A549 (cell line): ENCODE data around the gene GRIK5. TPM values are rescaled to one million over a fixed set of nuclear protein-coding genes. Genes with fewer than 3 reads are reported as not detected.
A peak's percentile ranks its signal among the peaks of the same experiment; 100 is the strongest.

Source experiments
- ATAC-seq, 2 experiments: fragments of 200-7000 bp in 1 of 2; fragments of >200 bp in 1 of 2; cut with Nextera tagmentation in 1 of 2; cut with Tn5 transposase in 1 of 2; 3 replicates each; pipeline versions ENCODE4 v1.8.0 to v1.9.1; 2018 to 2020; ENCODE audit warnings: mild to moderate bottlenecking in 1 of 2, moderate library complexity in 1 of 2
- CTCF ChIA-PET: fragments of 300-600 bp; sonication (Branson Sonifier 250); formaldehyde crosslinking; extraction: SDS; loops from one replicate; lab custom pipeline; 2021; ENCODE audit warnings: antibody characterized with exemption, inconsistent platforms; lab: Yijun Ruan, JAX
- POLR2A ChIA-PET: fragments of 350-600 bp; formaldehyde crosslinking; extraction: SDS; loops from one replicate; lab custom pipeline; 2021; ENCODE audit warnings: antibody characterized with exemption, inconsistent platforms; lab: Yijun Ruan, JAX
- DNase-seq, 2 experiments: peaks; one replicate each; pipeline versions ENCODE4 v3.0.0 to v3.0.0-alpha.2; 2011 to 2016; ENCODE audit warnings: low read depth in 1 of 2, low spot score in 1 of 2
- FAIRE-seq: peaks from 2 replicates; lab custom pipeline; 2011; peaks lifted over from hg19 to GRCh38; lab: Jason Lieb, UNC
- H3K27ac ChIP-seq, 2 experiments: fragments of >200 bp; sonication (Bioruptor Twin); formaldehyde crosslinking; 3 replicates each; pipeline ENCODE4 v1.5.1; 2016 to 2017
- H3K4me1 ChIP-seq: fragments of >200 bp; sonication (Bioruptor Twin); formaldehyde crosslinking; 3 replicates; pipeline ENCODE4 v1.6.1; 2016
- H3K4me2 ChIP-seq: fragments of >200 bp; sonication (Bioruptor Twin); formaldehyde crosslinking; 3 replicates; pipeline ENCODE4 v1.6.1; 2016
- H3K4me3 ChIP-seq: fragments of >200 bp; sonication (Bioruptor Twin); formaldehyde crosslinking; 3 replicates; pipeline ENCODE4 v1.5.1; 2016
- H3K9me3 ChIP-seq: fragments of >200 bp; sonication (Bioruptor Twin); formaldehyde crosslinking; 3 replicates; pipeline ENCODE4 v1.6.1; 2016
- EHMT2 ChIP-seq: fragments of 200-600 bp; sonication (generic); IDR thresholded peaks from 2 replicates; pipeline ENCODE4 v1.6.1; 2016; ENCODE audit warnings: antibody characterized with exemption, low read depth, mild to moderate bottlenecking, moderate library complexity
- ESRRA ChIP-seq: fragments of 150-350 bp; IDR thresholded peaks from 2 replicates; pipeline ENCODE4 v1.6.1; 2014; ENCODE audit warnings: mild to moderate bottlenecking, low read length, borderline replicate concordance
- FOSB ChIP-seq: fragments of 250-450 bp; sonication (Bioruptor Pico); IDR thresholded peaks from 2 replicates; pipeline ENCODE4 v1.5.0; 2020; ENCODE audit warnings: mild to moderate bottlenecking, moderate library complexity
- FOSL2 ChIP-seq, 2 experiments: fragments of 450-650 bp in 1 of 2; fragments of >200 bp in 1 of 2; sonication (Bioruptor Twin) in 1 of 2; formaldehyde crosslinking; IDR thresholded peaks; 2 replicates each; pipeline versions ENCODE4 v1.5.0 to v1.6.1; 2016 to 2020; ENCODE audit warnings: mild to moderate bottlenecking in 1 of 2, moderate library complexity in 1 of 2
- GATA3 ChIP-seq: IDR thresholded peaks from 2 replicates; pipeline ENCODE4 v1.6.1; 2012; ENCODE audit warnings: borderline replicate concordance
- KDM1A ChIP-seq: fragments of 200-600 bp; sonication (generic); IDR thresholded peaks from 2 replicates; pipeline ENCODE4 v1.6.1; 2016; ENCODE audit warnings: low read depth, mild to moderate bottlenecking
- MAZ ChIP-seq: fragments of 150-350 bp; IDR thresholded peaks from 2 replicates; pipeline ENCODE4 v1.6.1; 2014; ENCODE audit warnings: antibody characterized with exemption, low read depth, low read length, borderline replicate concordance
- NPAS2 ChIP-seq: fragments of 250-450 bp; sonication (Bioruptor Pico); IDR thresholded peaks from 2 replicates; pipeline ENCODE4 v1.8.0; 2022; ENCODE audit warnings: mild to moderate bottlenecking, moderate library complexity, borderline replicate concordance
- PHF8 ChIP-seq: fragments of 200-600 bp; sonication (generic); IDR thresholded peaks from 2 replicates; pipeline ENCODE4 v1.6.1; 2016; ENCODE audit warnings: low read depth, mild to moderate bottlenecking, antibody characterized with exemption, moderate library complexity, borderline replicate concordance
- POLR2AphosphoS2 ChIP-seq: conservative IDR thresholded peaks from 2 replicates; pipeline ENCODE4 v1.6.1; 2012; ENCODE audit warnings: low read length, improper control_type of control experiment, inconsistent platforms
- RCOR1 ChIP-seq: fragments of 150-350 bp; IDR thresholded peaks from 2 replicates; pipeline ENCODE4 v1.6.1; 2014; ENCODE audit warnings: antibody characterized with exemption, low read length, low read depth
- SMC3 ChIP-seq: fragments of >200 bp; sonication (Bioruptor Twin); formaldehyde crosslinking; IDR thresholded peaks from 3 replicates; pipeline ENCODE4 v1.6.1; 2018; ENCODE audit warnings: inconsistent platforms
- SREBF2 ChIP-seq: fragments of 450-650 bp; IDR thresholded peaks from 2 replicates; pipeline ENCODE4 v1.6.1; 2014; ENCODE audit warnings: mild to moderate bottlenecking, moderate library complexity
- TP53 ChIP-seq: fragments of 250-450 bp; sonication (Bioruptor Pico); IDR thresholded peaks from 2 replicates; pipeline ENCODE4 v1.5.0; 2021; ENCODE audit warnings: mild to moderate bottlenecking, moderate library complexity
- ZC3H11A ChIP-seq: fragments of 450-650 bp; IDR thresholded peaks from 2 replicates; pipeline ENCODE4 v1.6.1; 2014; ENCODE audit warnings: antibody characterized with exemption, mild to moderate bottlenecking
- ZSCAN20 ChIP-seq: fragments of 250-450 bp; sonication (Bioruptor Pico); IDR thresholded peaks from 2 replicates; pipeline ENCODE4 v1.8.0; 2022; ENCODE audit warnings: mild to moderate bottlenecking, moderate library complexity
- WGBS: methylation state at CpG from one replicate; pipeline ENCODE4 v1.1.6; 2017; ENCODE audit errors: missing lambda C conversion rate; 5-methylcytosine and 5-hydroxymethylcytosine counted together
- polyA plus RNA-seq, 4 experiments: library from polyadenylated mRNA; depleted of rRNA in 3 of 4; stranded (reverse); fragments of >200 nt; fragmentation: RNase III in 1 of 4; extraction: RNeasy Plus Mini Kit Qiagen cat#74134 plus additional on column Dnase treatment in 1 of 4; gene quantifications; 2 replicates in 3 of 4; 3 replicates in 1 of 4; pipeline ENCODE4 v1.2.3, GENCODE V29; 2011 to 2017
- TF ChIP-seq, protein P1 (sequence below): fragments of 250-450 bp; sonication (Bioruptor Pico); IDR thresholded peaks from 2 replicates; pipeline ENCODE4 v1.5.0; 2020; ENCODE audit warnings: low read depth, mild to moderate bottlenecking, moderate library complexity
- TF ChIP-seq, protein P2 (sequence below): fragments of 200-600 bp; sonication (generic); IDR thresholded peaks from 2 replicates; pipeline ENCODE4 v1.6.1; 2016; ENCODE audit warnings: antibody characterized with exemption, mild to moderate bottlenecking, moderate library complexity

GRIK5 gene
- polyA plus RNA-seq, 2 of the 4 experiments (the other 2 are of a cell fraction): 0.22 to 0.54 TPM

DNA sequence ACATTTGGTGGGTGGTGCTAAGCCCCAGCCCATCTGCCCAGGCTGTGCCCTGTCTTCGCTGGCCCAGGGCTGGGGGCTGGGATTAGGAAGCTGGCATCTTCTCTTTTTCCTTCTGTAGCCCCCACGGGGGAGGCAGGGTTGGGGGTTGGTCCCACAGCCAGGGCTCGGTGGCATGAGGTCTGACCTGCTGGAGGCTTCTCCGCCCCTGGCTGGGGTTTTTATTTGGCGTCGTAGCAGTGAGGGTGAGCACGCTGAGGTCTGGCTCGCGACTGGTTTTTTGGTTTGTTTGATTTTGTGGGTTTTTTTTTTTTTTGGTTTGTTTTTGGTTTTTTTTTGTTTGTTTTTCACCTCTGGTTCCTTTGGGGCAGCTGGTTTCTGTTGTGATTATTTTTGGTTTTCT, 20.7 kb upstream of the GRIK5 start:
- FAIRE-seq (no peak), ATAC-seq (no peak), DNase-seq (no peak)
- POLR2A ChIA-PET: interaction anchor here (1.4 kb wide), 1 partner anchor 15 kb away, joined by 5 read pairs; the partner anchor contains the start of gene ZNF574
- WGBS: 57% methylated on average over 9 of the region's 9 CpGs
- Histone ChIP-seq H3K4me3 (no peak overlapping the region), H3K4me1 (peaks cover 24% of the 10 kb centered on the region), H3K27ac (no peak overlapping the region), H3K9me3 (no peaks in the 10 kb centered on the region), H3K4me2 (no peak overlapping the region)
- CTCF ChIA-PET: interaction anchor here (0.6 to 19.3 kb wide), 4 partner anchors 20 to 296 kb away, joined by 3 to 386 read pairs (median 3); no protein-coding TSS in a partner anchor
- TF ChIP-seq ZC3H11A (no peak), EHMT2 (no peak), RCOR1 (no peak), GATA3 (no peak), MAZ (no peak), FOSB (CRISPR knock-in tag) (no peak), ZSCAN20 (CRISPR knock-in tag) (no peak), PHF8 (no peak), KDM1A (no peak), ESRRA (no peak), POLR2AphosphoS2 (no peak), SREBF2 (no peak)
- TF ChIP-seq, protein P1, sequence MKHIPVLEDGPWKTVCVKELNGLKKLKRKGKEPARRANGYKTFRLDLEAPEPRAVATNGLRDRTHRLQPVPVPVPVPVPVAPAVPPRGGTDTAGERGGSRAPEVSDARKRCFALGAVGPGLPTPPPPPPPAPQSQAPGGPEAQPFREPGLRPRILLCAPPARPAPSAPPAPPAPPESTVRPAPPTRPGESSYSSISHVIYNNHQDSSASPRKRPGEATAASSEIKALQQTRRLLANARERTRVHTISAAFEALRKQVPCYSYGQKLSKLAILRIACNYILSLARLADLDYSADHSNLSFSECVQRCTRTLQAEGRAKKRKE: no peak

DNA sequence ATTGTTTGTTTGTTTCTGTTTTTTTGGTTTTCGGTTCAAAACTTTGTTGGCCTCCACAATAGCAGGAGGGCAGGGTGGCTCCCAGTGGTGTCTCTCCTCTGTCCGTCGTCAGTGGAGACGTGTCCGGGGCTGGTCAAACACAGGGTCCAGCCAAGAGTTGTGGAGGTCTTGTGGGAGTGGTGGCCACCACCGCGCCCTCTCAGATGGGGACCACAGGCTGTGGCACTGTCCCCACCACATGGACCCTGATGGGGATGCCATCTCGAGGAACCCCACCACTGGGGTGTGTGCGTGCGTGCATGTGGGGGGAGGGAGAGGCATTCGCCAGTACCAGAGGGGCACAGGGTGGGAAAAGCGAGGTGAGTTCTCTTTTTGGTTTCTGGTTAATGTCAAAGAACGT, 19.8 kb upstream of the GRIK5 start:
- FAIRE-seq (no peak), DNase-seq (no peak), ATAC-seq (no peak)
- peaks cover 24% of the 10 kb centered on the region for H3K4me1 ChIP-seq
- TF ChIP-seq FOSL2 (IDR thresholded peaks at IDR 0.05) (no peak), FOSL2 (CRISPR knock-in tag; IDR thresholded peaks at IDR 0.05) (no peak), NPAS2 (no peak), TP53 (CRISPR knock-in tag) (no peak)
- TF ChIP-seq, protein P2, sequence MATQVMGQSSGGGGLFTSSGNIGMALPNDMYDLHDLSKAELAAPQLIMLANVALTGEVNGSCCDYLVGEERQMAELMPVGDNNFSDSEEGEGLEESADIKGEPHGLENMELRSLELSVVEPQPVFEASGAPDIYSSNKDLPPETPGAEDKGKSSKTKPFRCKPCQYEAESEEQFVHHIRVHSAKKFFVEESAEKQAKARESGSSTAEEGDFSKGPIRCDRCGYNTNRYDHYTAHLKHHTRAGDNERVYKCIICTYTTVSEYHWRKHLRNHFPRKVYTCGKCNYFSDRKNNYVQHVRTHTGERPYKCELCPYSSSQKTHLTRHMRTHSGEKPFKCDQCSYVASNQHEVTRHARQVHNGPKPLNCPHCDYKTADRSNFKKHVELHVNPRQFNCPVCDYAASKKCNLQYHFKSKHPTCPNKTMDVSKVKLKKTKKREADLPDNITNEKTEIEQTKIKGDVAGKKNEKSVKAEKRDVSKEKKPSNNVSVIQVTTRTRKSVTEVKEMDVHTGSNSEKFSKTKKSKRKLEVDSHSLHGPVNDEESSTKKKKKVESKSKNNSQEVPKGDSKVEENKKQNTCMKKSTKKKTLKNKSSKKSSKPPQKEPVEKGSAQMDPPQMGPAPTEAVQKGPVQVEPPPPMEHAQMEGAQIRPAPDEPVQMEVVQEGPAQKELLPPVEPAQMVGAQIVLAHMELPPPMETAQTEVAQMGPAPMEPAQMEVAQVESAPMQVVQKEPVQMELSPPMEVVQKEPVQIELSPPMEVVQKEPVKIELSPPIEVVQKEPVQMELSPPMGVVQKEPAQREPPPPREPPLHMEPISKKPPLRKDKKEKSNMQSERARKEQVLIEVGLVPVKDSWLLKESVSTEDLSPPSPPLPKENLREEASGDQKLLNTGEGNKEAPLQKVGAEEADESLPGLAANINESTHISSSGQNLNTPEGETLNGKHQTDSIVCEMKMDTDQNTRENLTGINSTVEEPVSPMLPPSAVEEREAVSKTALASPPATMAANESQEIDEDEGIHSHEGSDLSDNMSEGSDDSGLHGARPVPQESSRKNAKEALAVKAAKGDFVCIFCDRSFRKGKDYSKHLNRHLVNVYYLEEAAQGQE: no peak
- no peak overlapping the region for H3K4me3 ChIP-seq
- 93% methylated on average over 13 of the region's 13 CpGs for WGBS
- CTCF ChIA-PET: interaction anchor here (0.9 to 19.3 kb wide), 4 partner anchors 10 to 295 kb away, joined by 3 to 386 read pairs (median 4); no protein-coding TSS in a partner anchor
- H3K4me2 ChIP-seq: no peak overlapping the region
- H3K27ac ChIP-seq: no peak overlapping the region
- H3K9me3 ChIP-seq: no peaks in the 10 kb centered on the region
- POLR2A ChIA-PET: interaction anchor here (1.4 kb wide), 1 partner anchor 14 kb away, joined by 5 read pairs; the partner anchor contains the start of gene ZNF574

DNA sequence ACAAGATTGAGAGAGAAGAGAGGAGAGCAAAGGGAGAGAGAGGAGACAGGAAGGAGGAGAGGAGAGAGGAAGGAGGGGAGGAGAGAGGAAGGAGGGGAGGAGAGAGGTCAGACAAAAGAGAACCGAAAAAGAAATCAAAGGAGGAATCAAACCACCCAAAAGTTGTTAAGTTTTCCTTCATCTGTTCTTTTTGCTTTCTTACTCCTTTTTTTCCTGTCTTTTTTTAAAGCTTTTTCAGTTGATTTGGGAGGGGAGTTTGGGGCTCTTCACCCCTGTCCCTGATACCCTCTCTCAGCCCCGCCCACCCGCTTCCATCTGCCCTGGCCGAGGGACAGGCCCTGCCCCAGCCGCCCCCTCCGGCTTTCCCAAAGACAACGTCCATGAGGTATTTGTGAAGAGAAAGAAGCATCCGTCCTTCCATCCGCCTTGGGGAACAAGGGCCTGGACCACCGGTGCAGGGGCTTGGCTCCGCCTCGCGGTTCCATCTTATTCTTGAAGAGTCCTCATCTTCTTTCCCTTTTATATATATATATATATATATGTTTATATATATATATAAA, 19.3 kb upstream of the GRIK5 start:
- no peaks in the 10 kb centered on the region for H3K9me3 ChIP-seq
- ATAC-seq (no peak), DNase-seq (no peak), FAIRE-seq (peak; percentile 28)
- H3K27ac ChIP-seq: peak overlapping the region in 1 of 2 experiments; percentile 51; a peak in 3 of 6 replicates
- WGBS: 88% methylated on average over 13 of the region's 13 CpGs
- TF ChIP-seq SMC3 (no peak), KDM1A (no peak), ESRRA (no peak)
- H3K4me2 ChIP-seq: no peak overlapping the region; the same call in 2 of the 3 replicates
- POLR2A ChIA-PET: no interaction called here
- H3K4me3 ChIP-seq: no peak overlapping the region
- peaks cover 24% of the 10 kb centered on the region for H3K4me1 ChIP-seq
- CTCF ChIA-PET: interaction anchor here (1.0 to 19.3 kb wide), 3 partner anchors 10 to 138 kb away, joined by 3 to 386 read pairs (median 4); no protein-coding TSS in a partner anchor
